Common myeloid progenitor, CD34-positive (primary cell): ENCODE results near the gene ALDH16A1.

Experiments
- CTCF ChIA-PET: fragments of 350-600 bp; sonication (Branson Sonifier 250); formaldehyde crosslinking; loops from one replicate; lab custom pipeline; 2021; ENCODE audit warnings: antibody characterized with exemption; lab: Charles Lee
- POLR2A ChIA-PET: fragments of 350-600 bp; sonication (Branson Sonifier 250); formaldehyde crosslinking; loops from one replicate; lab custom pipeline; 2021; ENCODE audit warnings: antibody characterized with exemption; lab: Charles Lee
- DNase-seq, 3 donors: peaks; one replicate each; pipeline versions ENCODE4 v3.0.0 to v3.0.0-alpha.2; 2013
- H3K27ac ChIP-seq, 2 experiments: 1 replicate in 1 of 2; 2 replicates in 1 of 2; pipeline ENCODE4 v1.7.0; 2013; ENCODE audit warnings: inconsistent platforms in 2 of 2, low read length in 2 of 2, mild to moderate bottlenecking in 2 of 2, low read depth in 1 of 2, moderate library complexity in 1 of 2; ENCODE audit not compliant: severe bottlenecking in 2 of 2, insufficient read depth in 1 of 2, poor library complexity in 1 of 2
- H3K27me3 ChIP-seq, 5 experiments: replicated peaks in 2 of 5; 1 replicate in 3 of 5; 2 replicates in 2 of 5; pipeline versions ENCODE4 v1.6.1 to v1.7.0; 2013; ENCODE audit warnings: low read length in 4 of 5, mild to moderate bottlenecking in 2 of 5, moderate library complexity in 2 of 5, inconsistent platforms in 1 of 5; ENCODE audit not compliant: insufficient read depth in 5 of 5, control insufficient read depth in 4 of 5
- H3K36me3 ChIP-seq, 4 experiments: 1 replicate in 2 of 4; 2 replicates in 2 of 4; pipeline versions ENCODE4 v1.6.1 to v1.7.0; 2013; ENCODE audit warnings: low read length in 3 of 4, control low read depth in 1 of 4, mild to moderate bottlenecking in 1 of 4; ENCODE audit not compliant: control insufficient read depth in 4 of 4, insufficient read depth in 4 of 4
- H3K4me1 ChIP-seq, 4 experiments: 1 replicate in 3 of 4; 2 replicates in 1 of 4; pipeline versions ENCODE4 v1.6.1 to v1.7.1; 2013; ENCODE audit warnings: low read length in 3 of 4, mild to moderate bottlenecking in 3 of 4, control low read depth in 1 of 4, inconsistent platforms in 1 of 4, moderate library complexity in 1 of 4; ENCODE audit not compliant: control insufficient read depth in 4 of 4, insufficient read depth in 4 of 4; ENCODE audit errors: control extremely low read depth in 1 of 4
- H3K4me3 ChIP-seq, 7 experiments: 1 replicate in 4 of 7; 2 replicates in 3 of 7; pipeline versions ENCODE4 v1.5.1 to v1.7.0; 2013; ENCODE audit warnings: mild to moderate bottlenecking in 7 of 7, low read length in 6 of 7, moderate library complexity in 6 of 7, inconsistent platforms in 2 of 7, low read depth in 2 of 7, control low read depth in 1 of 7; ENCODE audit not compliant: insufficient read depth in 4 of 7, control insufficient read depth in 1 of 7; ENCODE audit errors: extremely low read depth in 1 of 7
- H3K9me3 ChIP-seq, 5 experiments: 1 replicate in 4 of 5; 2 replicates in 1 of 5; pipeline versions ENCODE4 v1.6.1 to v1.7.1; 2013; ENCODE audit warnings: low read length in 4 of 5, mild to moderate bottlenecking in 2 of 5, inconsistent platforms in 1 of 5, low read depth in 1 of 5, moderate library complexity in 1 of 5; ENCODE audit not compliant: control insufficient read depth in 4 of 5, insufficient read depth in 2 of 5; ENCODE audit errors: control extremely low read depth in 1 of 5
- WGBS: methylation state at CpG from one replicate; pipeline ENCODE4 v1.1.5; 2013; ENCODE audit not compliant: insufficient coverage; 5-methylcytosine and 5-hydroxymethylcytosine counted together

ALDH16A1 gene

DNA sequence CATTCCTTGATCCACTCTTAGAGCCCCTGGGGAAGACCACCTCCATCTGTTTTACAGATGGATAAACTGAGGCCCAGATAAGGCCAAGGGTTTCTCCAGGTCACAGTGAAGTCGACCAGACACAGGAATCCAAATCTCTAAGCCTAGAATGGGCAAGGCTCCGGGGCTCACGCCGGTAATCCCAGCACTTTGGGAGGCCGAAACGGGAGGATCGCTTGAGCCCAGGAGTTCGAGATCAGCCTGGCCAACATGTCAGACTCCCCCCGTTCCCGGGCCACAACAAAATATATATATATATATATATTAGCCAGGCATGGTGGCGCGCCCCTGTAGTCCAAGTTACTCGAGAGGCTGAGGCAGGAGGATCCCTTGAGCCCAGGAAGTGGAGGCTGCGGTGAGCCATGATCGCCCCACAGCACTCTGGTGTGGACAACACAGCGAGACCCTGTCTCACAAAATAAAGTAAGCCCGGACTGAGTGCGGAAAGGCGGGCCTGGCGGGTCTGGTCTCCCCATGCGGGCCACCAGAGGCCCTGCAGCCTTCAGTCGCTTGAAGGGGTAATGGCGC lies 33.8 kb downstream of the ALDH16A1 start:
- DNase-seq: no peak
- ChIA-PET CTCF (interaction anchor here (0.6 to 1.1 kb wide), 2 partner anchors 8 to 752 kb away, joined by 3 to 5 read pairs; no protein-coding TSS in a partner anchor), POLR2A (interaction anchor here (0.8 to 1.2 kb wide), 2 partner anchors 9 to 23 kb away, joined by 3 to 9 read pairs; partner anchors contain the start of gene RPS11)
- Histone ChIP-seq H3K27me3 (no peaks in the 10 kb centered on the region), H3K27ac (no peak overlapping the region), H3K4me1 (peaks cover 12 to 24% (median 18%) of the 10 kb centered on the region in 4 experiments), H3K36me3 (peaks cover 7 to 32% (median 23%) of the 10 kb centered on the region in 4 experiments), H3K4me3 (peak overlapping the region in 1 of 7 experiments; percentile 63), H3K9me3 (no peaks in the 10 kb centered on the region)
- 45% methylated on average over 15 of the region's 23 CpGs for WGBS

DNA sequence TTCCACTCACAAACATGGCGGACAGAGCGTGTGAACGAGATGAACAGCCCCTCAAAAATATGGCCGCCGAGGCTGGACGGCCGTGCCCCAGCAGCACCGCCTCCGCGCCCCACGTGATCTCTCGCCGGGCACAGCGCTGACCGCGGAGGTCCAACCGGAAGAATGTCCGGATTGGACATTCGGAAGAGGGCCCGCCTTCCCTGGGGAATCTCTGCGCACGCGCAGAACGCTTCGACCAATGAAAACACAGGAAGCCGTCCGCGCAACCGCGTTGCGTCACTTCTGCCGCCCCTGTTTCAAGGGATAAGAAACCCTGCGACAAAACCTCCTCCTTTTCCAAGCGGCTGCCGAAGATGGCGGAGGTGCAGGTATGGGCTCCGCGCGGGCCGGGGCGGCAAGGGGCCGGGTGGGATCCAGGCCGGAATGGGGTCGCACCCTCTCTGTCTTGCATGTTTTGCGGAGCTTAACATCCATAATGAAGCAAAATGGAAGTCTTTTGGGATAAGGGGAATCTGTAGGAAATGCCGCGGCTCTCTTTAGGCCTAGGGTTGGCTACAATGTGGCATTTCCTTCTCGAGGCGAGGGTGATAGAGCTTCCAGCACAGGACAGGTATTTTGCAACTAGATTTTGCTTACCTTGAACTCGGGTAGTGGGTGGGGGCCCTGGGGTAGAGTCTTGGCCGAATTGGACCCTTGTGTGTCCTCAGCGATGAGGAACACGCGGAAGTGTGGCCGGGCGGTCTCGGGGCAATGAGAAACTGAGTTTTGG lies 34.4 kb downstream of the ALDH16A1 start, which contains the start of gene RPL13A:
Gene RPL13A, plus strand, starts transcription at position 332 of the 769 bp plus-strand sequence. Its CDS starts 22 bp downstream, at position 354.
- Histone ChIP-seq H3K27me3 (no peaks in the 10 kb centered on the region), H3K9me3 (no peaks in the 10 kb centered on the region), H3K4me3 (peak within 1 kb of the TSS; percentile 67 to 100 (median 95)), H3K27ac (peak within 1 kb of the TSS; percentile 97 to 99), H3K4me1 (peaks cover 12 to 24% (median 18%) of the 10 kb centered on the region in 4 experiments), H3K36me3 (peaks cover 7 to 39% (median 30%) of the 10 kb centered on the region in 4 experiments)
- WGBS: under 1% methylated on average over 49 of the region's 57 CpGs
- DNase-seq: peak; percentile 99 to 100 (median 100)
- ChIA-PET POLR2A (interaction anchor here (0.7 to 1.2 kb wide), 3 partner anchors 8 to 22 kb away, joined by 3 to 9 read pairs (median 3); partner anchors contain the start of gene RPS11), CTCF (interaction anchor here (1.1 kb wide), 1 partner anchor 9 kb away, joined by 5 read pairs; no protein-coding TSS in a partner anchor)

DNA sequence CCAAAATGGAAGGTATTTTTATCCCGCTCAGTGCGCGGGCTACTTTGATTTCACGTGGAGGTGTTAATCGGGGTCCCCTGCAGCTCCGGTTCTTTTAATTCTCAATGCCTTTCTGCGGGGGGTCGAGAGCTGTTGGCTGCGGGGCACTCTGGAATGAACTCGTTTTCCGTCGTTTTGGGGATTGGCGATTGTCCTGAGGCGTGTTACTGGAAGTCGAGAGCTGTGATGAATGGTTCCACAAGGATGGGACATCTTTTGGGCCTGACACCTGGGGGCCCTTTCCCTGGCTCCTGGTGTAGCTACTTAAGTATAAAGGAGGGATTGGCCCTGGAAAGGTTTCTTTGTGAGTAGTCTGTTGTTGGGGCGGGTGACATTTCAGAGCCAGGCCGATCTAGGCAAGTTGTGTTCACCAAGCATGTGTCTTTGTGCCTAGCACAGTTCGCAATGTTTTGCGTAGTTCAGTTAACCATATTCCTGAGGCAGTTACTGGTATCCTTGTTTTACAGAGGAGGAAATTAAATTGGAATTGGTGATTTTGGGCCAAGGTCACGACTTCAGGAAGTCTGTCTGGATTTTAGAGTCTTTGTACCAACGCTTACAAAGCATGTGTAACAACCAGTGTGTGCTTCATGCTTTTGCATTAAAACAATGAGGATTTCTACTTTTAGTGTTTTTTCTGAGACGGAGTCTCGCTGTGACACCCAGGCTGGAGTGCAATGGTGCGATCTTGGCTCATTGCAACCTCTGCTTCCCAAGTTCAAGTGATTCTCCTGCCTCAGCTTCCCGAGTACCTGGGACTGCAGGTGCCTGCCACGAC lies 35.2 kb downstream of the ALDH16A1 start:
- ChIA-PET POLR2A (interaction anchor here (0.7 to 1.2 kb wide), 2 partner anchors 8 to 15 kb away, joined by 3 to 9 read pairs; partner anchors contain the start of gene RPS11), CTCF (interaction anchor here (0.8 to 1.1 kb wide), 2 partner anchors 10 to 85 kb away, joined by 4 to 5 read pairs; no protein-coding TSS in a partner anchor)
- Histone ChIP-seq H3K4me1 (peaks cover 12 to 24% (median 18%) of the 10 kb centered on the region in 4 experiments), H3K36me3 (peaks cover 7 to 45% (median 38%) of the 10 kb centered on the region in 4 experiments), H3K9me3 (no peaks in the 10 kb centered on the region), H3K27ac (peak overlapping the region; percentile 97 to 99), H3K4me3 (peak overlapping the region; percentile 67 to 100 (median 95)), H3K27me3 (no peaks in the 10 kb centered on the region)
- 2% methylated on average over 19 of the region's 26 CpGs for WGBS
- no peak for DNase-seq

DNA sequence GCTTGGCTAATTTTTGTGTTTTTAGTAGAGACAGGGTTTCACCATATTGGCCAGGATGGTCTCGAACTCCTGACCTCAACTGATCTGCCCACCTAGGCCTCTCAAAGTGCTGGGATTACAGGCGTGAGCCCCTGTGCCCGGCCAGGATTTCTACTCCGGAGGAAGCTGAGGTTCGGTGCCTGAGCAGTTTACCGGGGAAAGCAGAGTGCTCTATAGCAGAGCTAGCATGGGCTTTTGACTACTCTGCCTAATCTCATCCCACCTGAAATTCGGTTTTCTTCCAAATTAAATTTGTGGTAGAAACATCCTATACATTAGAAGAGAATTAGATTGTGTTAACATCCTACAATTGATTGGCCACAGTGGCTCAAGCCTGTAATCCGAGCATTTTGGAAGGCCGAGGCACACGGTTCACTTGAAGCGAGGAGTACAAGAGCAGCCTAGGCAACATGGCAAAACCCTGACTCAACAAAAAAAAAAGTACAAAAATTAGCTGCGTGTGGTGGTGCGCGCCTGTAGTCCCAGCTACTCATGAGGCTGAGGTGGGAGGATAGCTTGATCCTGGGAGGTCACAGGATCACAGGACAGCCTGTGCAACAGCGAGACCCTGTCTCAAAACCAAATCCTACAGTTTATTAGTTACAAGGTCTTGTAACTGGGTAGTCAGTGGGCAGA lies 36.0 kb downstream of the ALDH16A1 start:
- Histone ChIP-seq H3K4me3 (peak overlapping the region in 6 of 7 experiments; percentile 89 to 100 (median 97)), H3K4me1 (peaks cover 12 to 24% (median 18%) of the 10 kb centered on the region in 4 experiments), H3K9me3 (no peaks in the 10 kb centered on the region), H3K27ac (peak overlapping the region; percentile 97 to 99), H3K27me3 (no peaks in the 10 kb centered on the region), H3K36me3 (peaks cover 7 to 45% (median 38%) of the 10 kb centered on the region in 4 experiments)
- ChIA-PET POLR2A (no interaction called here), CTCF (interaction anchor here (0.8 kb wide), 1 partner anchor 84 kb away, joined by 4 read pairs; no protein-coding TSS in a partner anchor)
- DNase-seq: no peak
- WGBS: 32% methylated on average over 11 of the region's 15 CpGs

DNA sequence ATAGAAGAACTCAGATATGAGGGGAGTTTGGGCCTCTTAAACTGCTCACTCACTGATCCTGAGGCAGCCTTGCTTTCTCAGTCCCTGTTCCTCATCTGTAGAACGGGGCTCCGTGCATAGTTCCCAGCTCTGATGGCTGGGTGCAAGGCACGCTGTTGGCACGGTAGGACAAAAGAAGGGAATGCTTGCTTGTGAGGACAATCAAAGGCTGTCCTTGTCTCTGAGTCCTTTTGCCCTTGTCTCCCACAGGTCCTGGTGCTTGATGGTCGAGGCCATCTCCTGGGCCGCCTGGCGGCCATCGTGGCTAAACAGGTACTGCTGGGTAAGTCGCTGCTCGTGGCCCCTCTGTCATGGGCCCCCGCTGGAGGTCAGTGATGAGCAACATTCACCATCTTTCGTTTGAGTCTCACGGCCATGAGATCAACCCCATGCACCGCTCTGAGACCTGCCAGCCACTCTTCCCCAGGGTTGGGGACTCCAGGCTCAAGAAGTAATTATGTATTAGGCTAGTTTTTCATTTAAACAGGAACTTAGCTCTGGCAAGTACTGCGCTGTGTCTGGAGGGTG lies 36.7 kb downstream of the ALDH16A1 start:
- peaks cover 12 to 24% (median 18%) of the 10 kb centered on the region in 4 experiments for H3K4me1 ChIP-seq
- peak overlapping the region in 6 of 7 experiments; percentile 89 to 100 (median 97) for H3K4me3 ChIP-seq
- H3K27me3 ChIP-seq: no peaks in the 10 kb centered on the region
- CTCF ChIA-PET: no interaction called here
- no peaks in the 10 kb centered on the region for H3K9me3 ChIP-seq
- 89% methylated on average over 15 of the region's 15 CpGs for WGBS
- POLR2A ChIA-PET: no interaction called here
- H3K36me3 ChIP-seq: peaks cover 7 to 45% (median 38%) of the 10 kb centered on the region in 4 experiments
- peak overlapping the region; percentile 97 to 99 for H3K27ac ChIP-seq
- no peak for DNase-seq
